Measurements from ENCODE around the gene OGA. TPM values are rescaled to one million over a fixed set of nuclear protein-coding genes. Genes with fewer than 3 reads are reported as not detected.

The OGA gene
- total and polyA plus RNA-seq, 2 experiments from 2014 or later, result 42.5 to 78.0 TPM

DNA sequence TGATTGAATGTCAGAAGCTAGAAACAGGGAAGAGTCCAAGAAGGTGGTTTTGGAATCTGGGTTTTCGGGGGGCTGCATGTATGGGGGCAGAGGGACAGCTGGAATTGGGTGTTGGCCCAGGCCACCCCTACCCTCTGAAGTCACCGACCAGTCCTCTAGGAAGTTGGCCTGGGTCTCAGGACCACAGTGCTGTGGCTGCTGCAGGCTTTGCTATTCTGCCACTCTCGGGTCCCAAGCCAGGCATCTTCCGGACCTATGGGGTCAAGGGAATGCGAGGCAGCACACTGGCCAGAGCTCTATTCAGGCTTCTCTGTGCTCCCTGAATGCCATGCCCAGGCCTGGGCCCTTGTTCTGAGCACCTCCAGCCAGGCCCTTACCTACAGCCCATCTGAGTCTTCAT, 55.5 kb downstream of the OGA start:
- no peak overlapping the region for H3K4me2 ChIP-seq (ENCODE audit: unreplicated experiment)
- no peaks in the 10 kb centered on the region for H3F3A ChIP-seq (ENCODE audit: insufficient read depth)
- H3K79me2 ChIP-seq (ENCODE audit: insufficient read depth), result no peaks in the 10 kb centered on the region
- H3K4me1 ChIP-seq (ENCODE audit: insufficient read depth), result no peaks in the 10 kb centered on the region
- H2AFZ ChIP-seq, result no peak overlapping the region
- 76% methylated on average over 5 of the region's 5 CpGs for WGBS, 2 experiments (ENCODE audit: low coverage in 1 of 2, low lambda C conversion rate in 2 of 2, missing lambda C conversion rate in 2 of 2)
- H3K9me2 ChIP-seq (ENCODE audit: insufficient read depth), result no peaks in the 10 kb centered on the region
- no peaks in the 10 kb centered on the region for H4K20me1 ChIP-seq (ENCODE audit: insufficient read depth)
- H3K9me3 ChIP-seq (ENCODE audit: low read depth), result no peaks in the 10 kb centered on the region
- H3K27ac ChIP-seq, result no peak overlapping the region
- H3K4me3 ChIP-seq, result no peak overlapping the region
- in situ Hi-C loops (cut with MboI), result loop anchor here (25.0 kb wide), 1 partner anchor 575 kb away; no protein-coding TSS in a partner anchor
- H3K36me3 ChIP-seq (ENCODE audit: low read depth), result no peaks in the 10 kb centered on the region
- peaks cover 33% of the 10 kb centered on the region for H3K27me3 ChIP-seq (replicated peaks; ENCODE audit: insufficient read depth)
- DNase-seq, result no peak
- H3K9ac ChIP-seq, result no peak overlapping the region
- TF ChIP-seq EZH2 (IDR thresholded peaks at IDR 0.05; ENCODE audit: insufficient read depth, poor library complexity, severe bottlenecking) (no peak), EZH2phosphoT487 (IDR thresholded peaks at IDR 0.05; ENCODE audit: insufficient read depth, low read depth) (no peak)

DNA sequence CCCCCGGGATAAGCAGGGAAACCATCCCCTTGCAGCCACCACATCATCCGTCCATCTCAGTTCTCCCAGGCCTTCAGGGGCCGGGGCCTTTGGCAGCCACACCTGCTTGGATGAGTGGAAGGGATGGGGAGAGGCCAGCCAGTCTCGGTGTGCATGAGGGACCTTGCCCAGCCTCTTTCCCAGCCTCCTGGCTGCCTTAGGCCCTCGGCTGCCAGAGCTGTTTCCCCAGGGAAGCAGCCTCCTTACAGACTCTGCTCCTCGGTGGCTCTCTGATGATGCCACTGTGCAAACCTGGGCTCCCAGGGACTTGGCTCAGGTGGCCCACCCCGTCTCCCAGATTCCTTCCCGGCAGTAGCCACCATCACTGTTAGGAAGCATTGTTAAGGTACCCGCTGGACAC, 57.0 kb downstream of the OGA start:
- Histone ChIP-seq H3K9ac (no peak overlapping the region), H3K27me3 (replicated peaks; ENCODE audit: insufficient read depth) (peaks cover 36% of the 10 kb centered on the region), H3K36me3 (ENCODE audit: low read depth) (no peaks in the 10 kb centered on the region), H3K4me3 (no peak overlapping the region), H3K9me2 (ENCODE audit: insufficient read depth) (no peaks in the 10 kb centered on the region), H3K79me2 (ENCODE audit: insufficient read depth) (no peaks in the 10 kb centered on the region), H3K9me3 (ENCODE audit: low read depth) (no peaks in the 10 kb centered on the region), H3K4me1 (ENCODE audit: insufficient read depth) (no peaks in the 10 kb centered on the region), H3F3A (ENCODE audit: insufficient read depth) (no peaks in the 10 kb centered on the region), H2AFZ (no peak overlapping the region), H3K27ac (no peak overlapping the region), H4K20me1 (ENCODE audit: insufficient read depth) (no peaks in the 10 kb centered on the region), H3K4me2 (ENCODE audit: unreplicated experiment) (no peak overlapping the region)
- 43 to 45% methylated on average over 9 of the region's 9 CpGs for WGBS, 2 experiments (ENCODE audit: low coverage in 1 of 2, low lambda C conversion rate in 2 of 2, missing lambda C conversion rate in 2 of 2)
- DNase-seq, result no peak
- TF ChIP-seq EZH2 (IDR thresholded peaks at IDR 0.05; ENCODE audit: insufficient read depth, poor library complexity, severe bottlenecking) (no peak), EZH2phosphoT487 (IDR thresholded peaks at IDR 0.05; ENCODE audit: insufficient read depth, low read depth) (no peak)
- in situ Hi-C loops (cut with MboI), result loop anchor here (25.0 kb wide), 1 partner anchor 574 kb away; no protein-coding TSS in a partner anchor

DNA sequence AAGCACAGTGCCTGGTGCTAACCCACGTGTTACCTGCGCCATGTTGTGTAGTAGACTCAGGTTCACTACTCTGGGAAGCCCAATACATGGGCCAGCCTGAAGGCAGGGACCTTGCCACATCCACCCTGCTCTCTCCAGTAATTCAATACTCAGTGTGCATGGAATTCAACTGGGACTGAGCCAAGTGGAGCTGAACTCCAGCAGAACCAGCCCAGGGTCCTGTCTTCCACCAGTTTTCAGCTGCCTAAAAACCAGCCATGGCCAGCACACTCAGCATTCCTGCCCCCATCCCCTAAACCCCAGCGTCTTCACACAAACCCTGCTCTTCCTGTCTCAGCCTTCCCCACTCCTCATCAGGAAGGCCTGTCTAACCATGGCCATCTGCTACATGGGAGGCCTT, 57.7 kb downstream of the OGA start:
- H3K4me2 ChIP-seq (ENCODE audit: unreplicated experiment), result no peak overlapping the region
- no peaks in the 10 kb centered on the region for H3F3A ChIP-seq (ENCODE audit: insufficient read depth)
- H3K9ac ChIP-seq, result no peak overlapping the region
- no peaks in the 10 kb centered on the region for H4K20me1 ChIP-seq (ENCODE audit: insufficient read depth)
- no peaks in the 10 kb centered on the region for H3K36me3 ChIP-seq (ENCODE audit: low read depth)
- no peaks in the 10 kb centered on the region for H3K4me1 ChIP-seq (ENCODE audit: insufficient read depth)
- no peak overlapping the region for H3K27ac ChIP-seq
- no peak for TF ChIP-seq EZH2 (IDR thresholded peaks at IDR 0.05; ENCODE audit: insufficient read depth, poor library complexity, severe bottlenecking)
- TF ChIP-seq EZH2phosphoT487 (IDR thresholded peaks at IDR 0.05; ENCODE audit: insufficient read depth, low read depth), result no peak
- no peaks in the 10 kb centered on the region for H3K79me2 ChIP-seq (ENCODE audit: insufficient read depth)
- DNase-seq, result no peak
- no peak overlapping the region for H3K4me3 ChIP-seq
- H2AFZ ChIP-seq, result no peak overlapping the region
- peaks cover 32% of the 10 kb centered on the region for H3K27me3 ChIP-seq (replicated peaks; ENCODE audit: insufficient read depth)
- WGBS, 2 experiments (ENCODE audit: low coverage in 1 of 2, low lambda C conversion rate in 2 of 2, missing lambda C conversion rate in 2 of 2), result 51 to 56% methylated on average over 3 of the region's 3 CpGs
- no peaks in the 10 kb centered on the region for H3K9me3 ChIP-seq (ENCODE audit: low read depth)
- H3K9me2 ChIP-seq (ENCODE audit: insufficient read depth), result no peaks in the 10 kb centered on the region
- in situ Hi-C loops (cut with MboI), result loop anchor here (25.0 kb wide), 1 partner anchor 573 kb away; no protein-coding TSS in a partner anchor

DNA sequence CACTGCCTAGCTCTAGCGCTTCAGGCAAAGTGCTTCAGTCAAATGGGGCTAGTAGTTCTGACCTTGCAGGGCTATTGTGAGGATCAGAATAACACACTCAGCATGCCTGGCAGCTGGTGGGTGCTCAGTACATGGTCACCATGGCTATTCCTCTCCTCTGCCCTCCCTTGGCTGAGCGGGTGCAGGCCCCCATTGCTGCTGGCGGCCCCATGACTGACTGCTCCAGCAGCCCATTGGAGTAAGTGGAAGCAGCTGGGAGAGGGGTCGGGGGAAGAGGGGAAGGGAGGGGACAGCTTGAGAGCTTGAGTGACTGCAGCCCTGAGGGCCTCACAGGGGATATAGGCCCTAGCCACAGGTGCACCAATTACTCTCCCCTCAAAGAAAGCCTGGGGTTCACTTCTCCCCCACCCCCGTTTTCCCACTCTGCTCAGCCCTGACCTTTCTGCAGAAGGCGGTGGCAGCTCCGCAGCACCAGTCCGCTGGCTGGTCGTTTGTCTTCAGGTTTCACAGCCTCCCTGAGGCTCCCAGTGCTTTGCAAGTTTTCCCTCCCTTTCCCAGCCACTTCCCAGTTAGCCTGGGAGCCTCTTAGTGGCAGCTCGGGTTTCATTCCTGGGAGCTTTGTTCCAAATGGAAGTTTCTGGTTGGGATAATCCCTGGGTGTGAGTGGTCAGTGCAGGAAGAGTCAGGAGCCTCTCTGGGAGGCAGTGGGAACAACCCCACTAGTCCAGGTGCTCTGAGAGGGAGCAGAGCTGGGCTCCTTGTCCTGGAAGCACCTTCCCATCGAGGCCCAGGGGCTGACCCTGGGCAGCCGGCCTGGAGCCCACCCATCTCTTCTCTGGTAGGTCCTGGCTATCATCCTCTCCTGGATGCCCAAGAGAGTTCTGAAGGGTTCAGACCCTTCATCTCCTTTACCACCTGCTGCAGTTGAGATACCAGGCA, 58.7 kb downstream of the OGA start:
- H3K9ac ChIP-seq, result no peak overlapping the region
- no peaks in the 10 kb centered on the region for H3K79me2 ChIP-seq (ENCODE audit: insufficient read depth)
- H3K4me2 ChIP-seq (ENCODE audit: unreplicated experiment), result no peak overlapping the region
- H2AFZ ChIP-seq, result no peak overlapping the region
- no peaks in the 10 kb centered on the region for H3K9me3 ChIP-seq (ENCODE audit: low read depth)
- peaks cover 32% of the 10 kb centered on the region for H3K27me3 ChIP-seq (replicated peaks; ENCODE audit: insufficient read depth)
- 42 to 46% methylated on average over 11 to 12 of the region's 12 CpGs for WGBS, 2 experiments (ENCODE audit: low coverage in 1 of 2, low lambda C conversion rate in 2 of 2, missing lambda C conversion rate in 2 of 2)
- no peak overlapping the region for H3K4me3 ChIP-seq
- TF ChIP-seq EZH2phosphoT487 (IDR thresholded peaks at IDR 0.05; ENCODE audit: insufficient read depth, low read depth), result no peak
- TF ChIP-seq EZH2 (IDR thresholded peaks at IDR 0.05; ENCODE audit: insufficient read depth, poor library complexity, severe bottlenecking), result no peak
- DNase-seq, result no peak
- no peaks in the 10 kb centered on the region for H3K4me1 ChIP-seq (ENCODE audit: insufficient read depth)
- H4K20me1 ChIP-seq (ENCODE audit: insufficient read depth), result no peaks in the 10 kb centered on the region
- no peaks in the 10 kb centered on the region for H3K9me2 ChIP-seq (ENCODE audit: insufficient read depth)
- H3K36me3 ChIP-seq (ENCODE audit: low read depth), result no peaks in the 10 kb centered on the region
- no peaks in the 10 kb centered on the region for H3F3A ChIP-seq (ENCODE audit: insufficient read depth)
- H3K27ac ChIP-seq, result no peak overlapping the region
- in situ Hi-C loops (cut with MboI), result loop anchor here (25.0 kb wide), 1 partner anchor 572 kb away; no protein-coding TSS in a partner anchor
